GM12892 (cell line): ENCODE data around the gene TSC1.

Experiments
- POLR2AphosphoS5 ChIP-seq: IDR thresholded peaks from 2 replicates; pipeline ENCODE4 v1.6.1; 2011; ENCODE audit warnings: low read depth, low read length, control low read depth
- TAF1 ChIP-seq: IDR thresholded peaks from 2 replicates; pipeline ENCODE4 v1.6.1; 2011; ENCODE audit warnings: low read depth, mild to moderate bottlenecking, control low read depth, low read length, borderline replicate concordance

GRCh38 chr9:132980157-132980556 is 35.7 kb upstream of the TSC1 start:
- no peak for TF ChIP-seq POLR2AphosphoS5
- no peak for TF ChIP-seq TAF1
